Measurements from ENCODE around the gene TREM2. TPM values are rescaled to one million over a fixed set of nuclear protein-coding genes. Genes with fewer than 3 reads are reported as not detected.
A peak's percentile ranks its signal among the peaks of the same experiment; 100 is the strongest.

Gene TREM2
- total and polyA plus RNA-seq, 2 of the 13 experiments (the other 11 are each of a cell fraction or from before 2014, with no cell fraction given): 0.11 TPM; not detected in 1

DNA sequence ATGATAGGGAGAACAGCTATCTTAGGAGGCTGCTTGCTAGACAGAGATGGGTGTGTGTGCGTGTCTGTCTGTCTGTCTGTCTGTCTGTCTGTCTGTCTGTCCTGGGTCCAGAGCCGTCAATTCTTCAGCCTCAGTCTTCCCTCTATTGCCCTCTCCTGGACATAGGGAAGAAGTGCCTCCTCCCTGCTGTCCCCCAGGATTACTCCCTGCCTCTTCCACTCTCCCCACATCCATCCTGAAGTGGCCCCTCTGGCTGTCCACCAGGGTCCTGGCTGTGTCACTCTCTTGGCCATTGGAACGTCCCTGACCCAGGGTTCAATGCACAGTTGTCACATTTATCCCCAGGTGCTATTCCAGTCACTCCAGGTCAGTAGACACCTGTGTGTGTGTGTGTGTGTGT is 27.9 kb upstream of the TREM2 start:
- intact Hi-C loops (cut with micrococcal nuclease; ENCODE audit: unreplicated experiment) (no loop called here), in situ Hi-C loops (cut with HindIII; ENCODE audit: extremely low pct_ligation_motif_present, low pct_unique_long_range_greater_than_20kb) (no loop called here)
- Histone ChIP-seq H3K4me2 (ENCODE audit: low read depth, low read length) (no peak overlapping the region), H3K27me3 (ENCODE audit: control insufficient read depth in 1 of 2, insufficient read depth in 2 of 2, low read length in 2 of 2) (peaks cover 3 to 24% of the 10 kb centered on the region in 2 experiments; a peak in 4 of 5 replicates), H3K9ac (ENCODE audit: insufficient read depth, low read depth, low read length) (no peak overlapping the region), H3K4me1 (ENCODE audit: insufficient read depth, low read length) (no peaks in the 10 kb centered on the region), H2AFZ (ENCODE audit: low read length) (no peak overlapping the region), H4K20me1 (ENCODE audit: insufficient read depth, low read length) (no peaks in the 10 kb centered on the region), H3K27ac (ENCODE audit: extremely low read length, insufficient read depth, low read length) (no peak overlapping the region), H3K79me2 (ENCODE audit: insufficient read depth, low read length) (no peaks in the 10 kb centered on the region), H3K4me3 (replicated peaks in 1 of 3; ENCODE audit: insufficient read depth in 1 of 3, low read depth in 2 of 3, low read length in 3 of 3) (no peak overlapping the region), H3K9me3 (ENCODE audit: low read length) (peaks cover 17% of the 10 kb centered on the region), H3K36me3 (replicated peaks in 1 of 2; ENCODE audit: control insufficient read depth in 1 of 2, insufficient read depth in 2 of 2, low read length in 2 of 2) (no peaks in the 10 kb centered on the region)
- no peak for DNase-seq (ENCODE audit: low spot score)
- TF ChIP-seq, protein P1, sequence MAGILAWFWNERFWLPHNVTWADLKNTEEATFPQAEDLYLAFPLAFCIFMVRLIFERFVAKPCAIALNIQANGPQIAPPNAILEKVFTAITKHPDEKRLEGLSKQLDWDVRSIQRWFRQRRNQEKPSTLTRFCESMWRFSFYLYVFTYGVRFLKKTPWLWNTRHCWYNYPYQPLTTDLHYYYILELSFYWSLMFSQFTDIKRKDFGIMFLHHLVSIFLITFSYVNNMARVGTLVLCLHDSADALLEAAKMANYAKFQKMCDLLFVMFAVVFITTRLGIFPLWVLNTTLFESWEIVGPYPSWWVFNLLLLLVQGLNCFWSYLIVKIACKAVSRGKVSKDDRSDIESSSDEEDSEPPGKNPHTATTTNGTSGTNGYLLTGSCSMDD (CRISPR knock-in tag; IDR thresholded peaks at IDR 0.05): no peak
- no peak for TF ChIP-seq ZNF776 (CRISPR knock-in tag; IDR thresholded peaks at IDR 0.05)
- TF ChIP-seq, protein P2, sequence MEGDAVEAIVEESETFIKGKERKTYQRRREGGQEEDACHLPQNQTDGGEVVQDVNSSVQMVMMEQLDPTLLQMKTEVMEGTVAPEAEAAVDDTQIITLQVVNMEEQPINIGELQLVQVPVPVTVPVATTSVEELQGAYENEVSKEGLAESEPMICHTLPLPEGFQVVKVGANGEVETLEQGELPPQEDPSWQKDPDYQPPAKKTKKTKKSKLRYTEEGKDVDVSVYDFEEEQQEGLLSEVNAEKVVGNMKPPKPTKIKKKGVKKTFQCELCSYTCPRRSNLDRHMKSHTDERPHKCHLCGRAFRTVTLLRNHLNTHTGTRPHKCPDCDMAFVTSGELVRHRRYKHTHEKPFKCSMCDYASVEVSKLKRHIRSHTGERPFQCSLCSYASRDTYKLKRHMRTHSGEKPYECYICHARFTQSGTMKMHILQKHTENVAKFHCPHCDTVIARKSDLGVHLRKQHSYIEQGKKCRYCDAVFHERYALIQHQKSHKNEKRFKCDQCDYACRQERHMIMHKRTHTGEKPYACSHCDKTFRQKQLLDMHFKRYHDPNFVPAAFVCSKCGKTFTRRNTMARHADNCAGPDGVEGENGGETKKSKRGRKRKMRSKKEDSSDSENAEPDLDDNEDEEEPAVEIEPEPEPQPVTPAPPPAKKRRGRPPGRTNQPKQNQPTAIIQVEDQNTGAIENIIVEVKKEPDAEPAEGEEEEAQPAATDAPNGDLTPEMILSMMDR (CRISPR knock-in tag; IDR thresholded peaks at IDR 0.05): 0 out of 2 replicates have a peak, but pooled peaks have one; percentile 11
- TF ChIP-seq GATAD1 (CRISPR knock-in tag; IDR thresholded peaks at IDR 0.05): no peak
- TF ChIP-seq ZFP36 (IDR thresholded peaks at IDR 0.05; ENCODE audit: borderline replicate concordance, low read depth, low read length, partially characterized antibody): peak; percentile 77
- FAIRE-seq: no peak
- CTCF ChIA-PET (ENCODE audit: low intra/inter-chr PET ratio, low total read pairs): no interaction called here
- no TSS peak for BruUV-seq (replicated peaks)
- POLR2A ChIA-PET: no interaction called here
- no peak for ATAC-seq
- WGBS (ENCODE audit: low lambda C conversion rate): 21% methylated on average over 3 of the region's 3 CpGs

DNA sequence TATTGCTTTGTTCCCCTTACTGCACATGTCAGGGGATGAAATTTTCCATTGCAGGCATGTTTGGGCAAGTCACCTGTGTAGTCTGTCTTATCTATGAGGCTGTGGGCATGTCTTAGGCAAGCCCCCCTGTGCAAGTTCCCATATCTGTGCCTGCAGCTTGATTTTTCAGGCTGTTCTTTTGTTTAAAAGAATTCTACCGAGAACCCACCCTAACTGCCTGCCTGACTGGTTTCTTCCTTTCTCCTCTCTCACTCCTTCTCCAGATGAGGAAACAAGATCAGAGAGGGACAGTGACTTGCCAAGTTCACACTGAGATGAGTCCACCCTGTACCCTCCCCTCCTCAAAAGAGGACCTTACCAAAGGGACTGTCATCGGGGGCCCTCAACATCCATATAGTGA is 27.1 kb upstream of the TREM2 start:
- TF ChIP-seq, protein P3, sequence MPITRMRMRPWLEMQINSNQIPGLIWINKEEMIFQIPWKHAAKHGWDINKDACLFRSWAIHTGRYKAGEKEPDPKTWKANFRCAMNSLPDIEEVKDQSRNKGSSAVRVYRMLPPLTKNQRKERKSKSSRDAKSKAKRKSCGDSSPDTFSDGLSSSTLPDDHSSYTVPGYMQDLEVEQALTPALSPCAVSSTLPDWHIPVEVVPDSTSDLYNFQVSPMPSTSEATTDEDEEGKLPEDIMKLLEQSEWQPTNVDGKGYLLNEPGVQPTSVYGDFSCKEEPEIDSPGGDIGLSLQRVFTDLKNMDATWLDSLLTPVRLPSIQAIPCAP (CRISPR knock-in tag; IDR thresholded peaks at IDR 0.05; ENCODE audit: low read depth): no peak
- TF ChIP-seq ZFP36 (IDR thresholded peaks at IDR 0.05; ENCODE audit: borderline replicate concordance, low read depth, low read length, partially characterized antibody): peak; percentile 68
- no peak for TF ChIP-seq NFKBIZ (CRISPR knock-in tag; IDR thresholded peaks at IDR 0.05)
- TF ChIP-seq ISL2 (CRISPR knock-in tag; IDR thresholded peaks at IDR 0.05): no peak
- TF ChIP-seq ZNF780A (CRISPR knock-in tag; IDR thresholded peaks at IDR 0.05): peak; percentile 93
- TF ChIP-seq ZNF432 (CRISPR knock-in tag; IDR thresholded peaks at IDR 0.05; ENCODE audit: borderline replicate concordance): no peak
- Histone ChIP-seq H3K4me3 (replicated peaks in 1 of 3; ENCODE audit: insufficient read depth in 1 of 3, low read depth in 2 of 3, low read length in 3 of 3) (no peak overlapping the region), H3K36me3 (replicated peaks in 1 of 2; ENCODE audit: control insufficient read depth in 1 of 2, insufficient read depth in 2 of 2, low read length in 2 of 2) (no peaks in the 10 kb centered on the region), H3K79me2 (ENCODE audit: insufficient read depth, low read length) (no peaks in the 10 kb centered on the region), H3K4me2 (ENCODE audit: low read depth, low read length) (no peak overlapping the region), H4K20me1 (ENCODE audit: insufficient read depth, low read length) (no peaks in the 10 kb centered on the region), H2AFZ (ENCODE audit: low read length) (no peak overlapping the region), H3K9me3 (ENCODE audit: low read length) (peaks cover 17% of the 10 kb centered on the region), H3K27ac (ENCODE audit: extremely low read length, insufficient read depth, low read length) (no peak overlapping the region), H3K4me1 (ENCODE audit: insufficient read depth, low read length) (no peaks in the 10 kb centered on the region), H3K27me3 (ENCODE audit: control insufficient read depth in 1 of 2, insufficient read depth in 2 of 2, low read length in 2 of 2) (peaks cover 5 to 32% of the 10 kb centered on the region in 2 experiments), H3K9ac (ENCODE audit: insufficient read depth, low read depth, low read length) (no peak overlapping the region)
- ATAC-seq: no peak
- intact Hi-C loops (cut with micrococcal nuclease; ENCODE audit: unreplicated experiment) (no loop called here), in situ Hi-C loops (cut with HindIII; ENCODE audit: extremely low pct_ligation_motif_present, low pct_unique_long_range_greater_than_20kb) (no loop called here)
- WGBS (ENCODE audit: low lambda C conversion rate): 88% methylated on average over 2 of the region's 2 CpGs
- FAIRE-seq: no peak
- POLR2A ChIA-PET: no interaction called here
- no TSS peak for BruUV-seq (replicated peaks)
- DNase-seq (ENCODE audit: low spot score): no peak
- CTCF ChIA-PET (ENCODE audit: low intra/inter-chr PET ratio, low total read pairs): no interaction called here
